ENCODE data around the gene IL2. TPM values are rescaled to one million over a fixed set of nuclear protein-coding genes. Genes with fewer than 3 reads are reported as not detected.

Gene IL2
- not detected for polyA plus RNA-seq (ENCODE audit: insufficient read length in 4 of 4)

DNA sequence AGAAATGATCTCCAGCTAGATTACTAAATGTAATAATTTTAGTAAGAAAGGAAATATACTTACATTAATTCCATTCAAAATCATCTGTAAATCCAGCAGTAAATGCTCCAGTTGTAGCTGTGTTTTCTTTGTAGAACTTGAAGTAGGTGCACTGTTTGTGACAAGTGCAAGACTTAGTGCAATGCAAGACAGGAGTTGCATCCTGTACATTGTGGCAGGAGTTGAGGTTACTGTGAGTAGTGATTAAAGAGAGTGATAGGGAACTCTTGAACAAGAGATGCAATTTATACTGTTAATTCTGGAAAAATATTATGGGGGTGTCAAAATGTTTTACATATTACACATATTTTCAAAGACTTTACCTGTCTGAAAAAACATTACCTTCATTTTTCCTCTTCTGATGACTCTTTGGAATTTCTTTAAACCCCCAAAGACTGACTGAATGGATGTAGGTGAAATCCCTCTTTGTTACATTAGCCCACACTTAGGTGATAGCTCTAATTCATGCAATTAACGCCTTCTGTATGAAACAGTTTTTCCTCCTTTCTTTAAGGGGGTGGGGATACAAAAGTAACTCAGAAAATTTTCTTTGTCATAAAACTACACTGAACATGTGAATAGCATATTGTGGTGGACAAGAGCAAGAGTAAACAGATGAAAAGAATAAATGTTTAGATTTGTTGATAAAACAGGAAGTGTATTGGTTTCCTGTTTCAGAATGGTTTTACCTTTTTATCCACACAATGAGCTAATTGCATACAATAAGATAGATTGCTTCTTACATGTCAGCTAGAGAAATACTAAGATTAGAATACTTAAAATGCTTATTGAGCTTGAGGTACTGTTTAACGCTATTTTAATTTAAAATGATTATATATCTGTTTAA is at the start of gene IL2:
Gene IL2, minus strand, starts transcription at position 495 of the 886 bp plus-strand sequence. Its CDS starts 285 bp downstream, at position 210.
- DNase-seq (ENCODE audit: low read depth in 4 of 4, low spot score in 2 of 4) = no peak

- no peak for DNase-seq (ENCODE audit: low read depth in 4 of 4, low spot score in 2 of 4)
Measured at GRCh38 chr4:122503214-122503613, 46.7 kb upstream of the IL2 start.

DNA sequence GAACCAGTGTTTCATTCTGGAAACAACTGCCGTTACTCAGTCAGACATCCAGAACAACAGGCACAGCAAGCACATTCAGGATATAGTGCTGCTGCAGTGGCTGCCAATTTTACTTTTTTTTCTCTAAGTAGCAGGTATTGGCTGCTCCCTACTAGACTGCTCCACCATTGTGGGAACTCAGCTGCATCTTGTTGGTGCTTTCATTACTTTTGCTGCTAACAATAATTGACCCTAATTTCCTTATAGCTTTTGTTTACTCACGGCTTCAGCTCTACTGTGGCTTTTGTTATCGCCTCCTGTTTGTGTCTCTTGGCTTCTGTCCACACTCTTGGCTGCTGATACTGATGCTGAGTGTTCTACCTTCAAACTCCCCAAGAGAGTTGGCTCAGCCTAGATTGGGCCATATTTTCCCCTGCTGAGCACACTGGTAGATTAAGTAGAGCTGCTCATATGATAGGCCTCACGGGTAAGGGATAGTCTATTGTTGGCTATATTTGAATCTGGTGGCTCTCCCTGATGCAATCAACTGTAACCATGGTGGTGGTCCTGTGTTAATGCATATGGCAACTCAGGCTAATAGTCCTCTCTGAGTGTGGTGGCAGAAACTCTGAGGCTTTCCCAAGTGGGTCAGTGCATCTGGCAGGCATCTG is 44.5 kb upstream of the IL2 start:
- no peak for DNase-seq (ENCODE audit: low read depth in 4 of 4, low spot score in 2 of 4)

GRCh38 chr4:122489061-122489460 is 32.5 kb upstream of the IL2 start:
- no peak for DNase-seq (ENCODE audit: low read depth in 4 of 4, low spot score in 2 of 4)

DNA sequence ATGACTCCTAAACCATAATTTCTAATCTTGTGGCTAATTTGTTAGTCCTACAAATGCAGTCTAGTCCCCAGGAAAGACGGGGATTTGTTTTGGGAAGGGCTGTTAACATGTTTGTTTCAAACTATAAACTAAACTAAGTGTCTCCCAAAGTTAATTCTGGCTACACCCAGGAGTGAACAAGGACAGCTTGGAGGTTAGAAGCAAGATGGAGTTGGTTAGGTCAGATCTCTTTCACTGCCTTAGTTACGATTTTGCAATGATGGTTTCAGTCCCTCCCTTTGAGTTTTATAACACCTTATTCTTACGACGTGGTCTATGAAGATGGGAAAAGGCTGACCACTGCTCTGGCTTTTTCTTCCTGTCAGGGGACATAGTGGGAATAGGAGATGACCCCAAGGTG is 27.0 kb upstream of the IL2 start:
- no peak for DNase-seq (ENCODE audit: low read depth in 4 of 4, low spot score in 2 of 4)

DNA sequence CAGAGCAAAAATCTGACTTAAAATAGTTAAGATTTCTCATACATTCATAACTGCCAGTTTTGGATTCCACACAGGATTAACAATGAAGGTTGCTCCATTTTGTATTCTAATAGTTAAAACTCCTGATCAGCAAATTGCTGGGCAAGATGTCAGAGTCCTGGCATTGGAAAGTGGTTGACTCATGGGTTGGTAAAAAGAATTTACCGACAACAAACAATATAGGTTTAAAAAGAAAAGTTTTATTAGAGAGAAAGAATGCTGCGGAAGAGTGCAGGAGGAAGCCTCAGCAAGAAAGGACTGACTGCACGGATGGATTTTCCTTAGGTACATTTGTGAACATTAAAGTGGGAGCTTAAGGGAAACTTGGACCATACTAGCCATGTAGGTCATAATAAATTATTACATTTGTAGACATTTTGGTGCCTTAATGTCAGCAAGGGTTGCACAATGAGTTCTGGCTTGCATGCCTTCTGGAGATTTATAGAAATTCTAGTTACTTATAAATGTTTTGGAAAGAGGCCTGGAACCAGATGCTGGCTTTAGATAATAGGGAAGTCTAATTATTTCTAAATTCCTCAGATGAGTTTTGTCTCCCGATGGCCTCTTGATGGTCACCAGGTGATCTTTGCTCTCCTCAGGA is 25.4 kb upstream of the IL2 start:
- DNase-seq (ENCODE audit: low read depth in 4 of 4, low spot score in 2 of 4) = no peak

DNA sequence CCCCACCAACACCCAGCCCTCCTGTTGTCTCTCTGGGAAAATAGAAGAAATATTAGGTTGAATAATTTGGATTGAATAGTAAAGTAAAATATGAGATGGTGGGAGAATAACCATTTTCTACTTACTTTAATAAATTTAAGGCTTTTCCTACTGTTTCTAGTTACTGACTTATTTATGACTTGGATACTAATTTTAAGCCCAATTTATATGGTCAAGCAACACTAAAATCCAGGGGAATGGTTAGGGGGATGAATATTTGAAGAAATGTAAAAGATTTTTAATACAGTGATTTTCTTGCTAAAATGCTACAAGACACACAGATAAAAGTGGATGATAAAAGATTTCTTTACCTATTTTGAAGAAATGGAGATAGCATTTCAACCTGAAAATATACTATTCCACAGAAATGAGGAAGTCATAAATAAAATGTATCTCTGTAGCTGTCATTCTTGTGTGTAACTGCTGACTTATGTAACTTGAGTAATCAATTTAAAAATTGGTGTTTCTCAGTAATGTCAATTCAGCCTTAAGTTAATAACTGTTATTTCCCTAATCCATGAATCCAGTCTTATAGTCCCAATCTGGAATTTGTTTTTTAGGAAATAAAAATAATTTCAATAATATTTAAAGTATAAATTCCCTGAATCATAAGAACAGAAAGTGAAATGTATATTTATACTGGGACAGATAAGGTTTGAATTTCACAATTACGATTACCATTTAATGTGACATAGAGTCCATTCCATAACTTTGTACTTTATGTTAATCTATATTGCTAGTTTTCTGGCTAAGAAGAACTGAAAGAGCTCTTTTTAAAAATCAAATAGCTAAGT is 24.3 kb upstream of the IL2 start:
- no peak for DNase-seq (ENCODE audit: low read depth in 4 of 4, low spot score in 2 of 4)

DNA sequence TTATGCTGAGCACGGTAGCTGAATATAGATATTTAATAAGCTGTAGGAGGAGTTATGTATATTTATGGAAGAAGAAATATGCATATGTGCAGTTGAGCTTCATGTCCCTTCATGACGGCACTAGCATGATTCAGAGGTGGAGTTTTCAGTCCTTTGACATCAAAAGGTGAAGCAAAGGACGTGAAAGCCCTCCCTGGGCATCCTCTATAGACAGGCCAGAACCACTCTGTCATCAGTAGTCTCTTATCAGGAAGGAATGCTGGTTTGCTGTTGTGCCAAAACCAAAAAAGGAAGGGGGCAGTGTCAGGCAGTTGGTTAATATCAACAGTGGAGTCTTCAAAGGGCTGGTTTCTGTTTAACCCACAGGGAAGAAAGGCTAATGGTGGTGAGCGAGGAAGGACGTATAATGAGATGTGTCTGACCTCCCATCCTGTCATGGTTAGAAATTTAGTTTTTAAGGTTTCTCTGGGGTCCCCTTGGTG is 23.5 kb upstream of the IL2 start:
- no peak for DNase-seq (ENCODE audit: low read depth in 4 of 4, low spot score in 2 of 4)

DNA sequence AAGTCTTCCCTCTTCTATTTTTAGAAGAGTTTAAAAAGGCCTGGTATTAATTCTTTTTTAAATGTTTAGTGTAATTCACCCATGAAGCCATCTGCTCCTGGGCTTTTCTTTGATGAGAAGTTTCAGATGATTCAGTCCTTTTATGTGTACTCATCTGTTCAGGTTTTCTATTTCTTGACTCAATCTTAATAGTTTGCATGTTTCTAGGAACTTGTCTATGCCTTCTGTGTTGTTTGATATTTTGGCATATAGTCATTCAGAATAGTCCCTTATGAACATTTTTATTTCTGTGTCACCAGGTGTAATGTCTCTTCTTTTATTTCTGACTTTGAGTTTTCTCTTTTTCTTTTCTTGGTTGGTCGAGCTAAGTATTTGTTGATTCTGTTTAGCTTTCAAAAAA is 20.2 kb upstream of the IL2 start:
- DNase-seq (ENCODE audit: low read depth in 4 of 4, low spot score in 2 of 4) = no peak

DNA sequence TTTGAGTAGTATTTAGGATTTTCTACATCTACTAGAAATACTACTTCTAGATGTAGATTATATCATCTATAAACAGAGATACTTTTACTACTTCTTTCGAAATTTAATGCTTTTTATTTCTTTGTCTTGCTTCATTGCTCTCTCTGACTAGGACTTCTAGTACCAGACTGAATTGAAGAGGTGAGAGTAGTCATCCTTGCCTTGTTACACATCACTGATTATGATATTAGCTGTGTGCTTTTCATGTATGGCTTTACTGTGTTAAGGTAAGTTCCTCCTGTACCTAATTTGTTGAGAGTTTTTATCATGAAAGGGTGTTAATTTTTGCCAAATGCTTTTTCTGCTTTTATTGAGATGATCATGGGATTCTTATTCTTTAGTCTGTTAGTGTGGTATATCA is 19.6 kb upstream of the IL2 start:
- DNase-seq (ENCODE audit: low read depth in 4 of 4, low spot score in 2 of 4) = no peak

DNA sequence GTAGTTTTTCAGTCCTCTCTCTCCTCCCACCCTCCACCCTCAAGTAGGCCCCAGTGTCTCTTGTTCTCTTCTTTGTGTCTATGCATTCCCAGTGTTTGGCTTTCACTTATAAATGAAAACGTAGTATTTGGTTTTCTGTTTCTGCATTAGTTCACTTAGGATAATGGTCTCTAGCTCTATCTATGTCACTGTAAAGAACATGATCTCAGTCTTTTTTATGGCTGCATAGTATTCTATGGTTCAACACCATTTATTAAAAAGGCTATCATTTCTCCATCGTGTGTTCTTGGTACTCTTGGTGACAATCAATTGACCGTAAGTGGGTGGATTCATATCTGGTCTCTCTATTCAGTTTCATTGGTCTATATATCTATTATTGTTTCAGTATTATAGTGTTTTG is 18.7 kb upstream of the IL2 start:
- no peak for DNase-seq (ENCODE audit: low read depth in 4 of 4, low spot score in 2 of 4)

- DNase-seq (ENCODE audit: low read depth in 4 of 4, low spot score in 2 of 4) = no peak
Measured at GRCh38 chr4:122469457-122469856, 12.9 kb upstream of the IL2 start.

GRCh38 chr4:122458625-122459024 is 2.1 kb upstream of the IL2 start:
- no peak for DNase-seq (ENCODE audit: low read depth in 4 of 4, low spot score in 2 of 4)

DNA sequence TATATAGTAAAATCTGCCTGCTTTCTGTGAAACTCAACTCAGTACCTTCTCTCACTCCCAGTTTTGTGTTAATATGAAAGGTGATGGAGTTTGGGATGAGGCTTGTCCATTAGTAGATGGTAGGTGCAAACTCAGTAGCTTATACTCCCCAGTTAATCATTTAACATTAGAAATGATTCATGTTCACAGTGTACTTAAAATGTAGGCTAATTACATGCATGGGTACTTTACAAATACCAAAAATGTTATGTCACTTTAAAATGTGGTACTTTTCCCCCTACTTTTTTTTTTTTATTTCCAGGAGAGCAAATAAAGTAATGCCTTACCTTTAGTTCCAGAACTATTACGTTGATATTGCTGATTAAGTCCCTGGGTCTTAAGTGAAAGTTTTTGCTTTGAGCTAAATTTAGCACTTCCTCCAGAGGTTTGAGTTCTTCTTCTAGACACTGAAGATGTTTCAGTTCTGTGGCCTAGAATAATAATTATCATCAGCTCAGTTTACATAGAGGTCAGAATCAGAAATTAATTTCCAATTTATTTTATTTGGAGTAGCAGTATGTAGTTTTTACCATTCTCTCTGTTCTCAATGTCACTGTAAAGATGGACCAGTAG is 3.0 kb downstream of the IL2 start:
- DNase-seq (ENCODE audit: low read depth in 4 of 4, low spot score in 2 of 4) = no peak

DNA sequence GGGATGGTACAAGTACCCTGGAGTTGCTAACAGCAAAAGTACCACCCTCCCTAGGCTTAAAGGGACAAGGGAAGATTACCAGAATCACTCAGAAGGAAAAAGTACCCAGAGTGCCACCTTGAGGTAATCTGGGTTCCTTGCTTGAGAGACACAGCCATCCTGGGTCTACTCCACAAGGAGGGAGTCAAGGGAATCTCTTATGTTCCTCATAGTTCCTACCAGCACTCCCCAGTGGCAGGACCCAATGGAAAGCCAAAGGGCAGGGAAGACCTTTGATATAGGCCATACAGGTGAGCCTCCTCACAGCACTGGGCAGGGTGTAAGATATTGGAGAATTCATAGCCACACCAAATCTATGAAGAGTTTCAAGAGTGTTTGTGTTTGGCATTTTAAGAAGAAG is 5.7 kb downstream of the IL2 start:
- DNase-seq (ENCODE audit: low read depth in 4 of 4, low spot score in 2 of 4) = no peak

DNA sequence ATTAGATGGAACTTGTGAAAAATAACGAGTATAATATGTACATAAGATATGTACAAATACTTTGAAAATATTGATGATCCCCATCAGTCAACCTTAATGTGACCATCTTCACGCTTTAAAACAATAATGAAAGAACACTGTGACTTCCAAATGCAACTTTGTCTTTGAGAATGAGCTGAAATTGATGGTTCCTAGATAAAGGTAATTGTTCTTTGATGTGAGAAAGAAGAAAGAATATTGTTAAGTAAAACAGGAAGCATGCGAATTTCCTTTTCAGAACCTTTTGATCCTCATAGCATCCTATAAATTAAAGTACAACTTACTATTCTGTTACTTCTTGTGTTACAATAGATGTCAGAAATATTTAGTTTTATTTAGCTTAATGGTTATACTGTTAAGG is 22.2 kb downstream of the IL2 start:
- DNase-seq (ENCODE audit: low read depth in 4 of 4, low spot score in 2 of 4) = no peak

GRCh38 chr4:122431351-122431750 is 25.2 kb downstream of the IL2 start:
- DNase-seq (ENCODE audit: low read depth in 4 of 4, low spot score in 2 of 4) = no peak

DNA sequence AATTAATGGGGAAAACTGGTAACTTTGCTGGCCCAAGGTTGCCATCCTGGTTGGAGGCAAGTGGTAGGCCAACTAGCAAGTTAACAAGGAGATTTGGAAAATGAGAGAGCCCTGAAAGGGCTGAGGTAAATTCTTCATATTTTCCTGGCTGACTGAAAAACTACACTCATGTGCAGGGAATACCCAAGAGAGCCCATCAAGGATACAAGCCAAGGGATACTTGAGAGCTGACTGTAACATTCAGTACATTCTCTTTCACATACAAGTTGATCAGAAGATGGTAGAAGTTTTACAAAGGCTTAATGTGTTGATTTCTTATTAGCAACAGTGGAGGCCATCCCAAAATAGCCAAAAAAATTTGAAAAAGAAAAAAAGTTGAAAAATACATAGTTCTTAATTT is 33.3 kb downstream of the IL2 start:
- no peak for DNase-seq (ENCODE audit: low read depth in 4 of 4, low spot score in 2 of 4)

DNA sequence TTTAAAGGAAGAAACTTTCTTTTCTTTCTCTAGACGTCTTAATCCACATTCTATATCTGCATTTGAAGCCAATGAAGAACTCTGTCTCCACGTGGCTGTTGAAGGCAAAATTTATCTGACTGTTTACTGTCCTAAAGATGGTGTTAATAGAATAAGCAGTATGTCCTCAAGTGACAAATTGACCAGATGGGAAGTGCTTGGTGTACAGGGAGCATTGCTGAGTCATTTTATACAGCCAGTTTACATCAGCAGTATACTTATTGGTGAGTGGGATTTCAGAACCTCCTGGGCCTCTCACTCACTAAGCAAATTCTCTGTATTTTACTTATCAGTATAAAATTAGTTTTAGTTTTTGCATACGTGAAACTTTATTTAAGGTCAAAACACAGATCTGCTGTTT is 44.0 kb downstream of the IL2 start:
- no peak for DNase-seq (ENCODE audit: low read depth in 4 of 4, low spot score in 2 of 4)

DNA sequence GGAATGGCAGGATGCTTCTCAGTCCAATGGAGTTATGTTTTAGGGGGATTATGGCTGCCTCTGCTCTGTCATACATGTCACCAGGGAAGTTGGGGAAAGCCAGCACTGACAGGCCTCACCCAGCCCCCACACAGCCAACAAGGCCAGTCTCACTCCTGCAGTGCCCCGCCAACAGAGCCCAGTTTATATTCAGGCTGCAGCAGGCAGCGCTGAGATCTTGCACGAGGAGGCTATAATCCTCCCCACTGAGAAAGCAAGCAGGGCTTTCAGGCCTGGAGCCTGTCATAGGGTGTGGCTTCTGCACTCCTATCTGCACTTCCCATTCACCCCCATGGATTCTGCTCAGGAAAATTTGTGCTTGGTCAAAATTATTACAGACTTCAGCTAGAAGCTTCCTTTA is 52.7 kb downstream of the IL2 start:
- no peak for DNase-seq (ENCODE audit: low read depth in 4 of 4, low spot score in 2 of 4)
